Stimulated activated CD4-positive, alpha-beta T cell treated with anti-CD3 and anti-CD28 coated beads, Interleukin-2, amount 100 ng/mL, for 48 hours (primary cell): ENCODE measurements around the gene CACTIN.

Experiments used
- DNase-seq, 2 donors: peaks; one replicate each; pipeline ENCODE4 v3.0.0-alpha.2; 2020

Gene CACTIN

DNA sequence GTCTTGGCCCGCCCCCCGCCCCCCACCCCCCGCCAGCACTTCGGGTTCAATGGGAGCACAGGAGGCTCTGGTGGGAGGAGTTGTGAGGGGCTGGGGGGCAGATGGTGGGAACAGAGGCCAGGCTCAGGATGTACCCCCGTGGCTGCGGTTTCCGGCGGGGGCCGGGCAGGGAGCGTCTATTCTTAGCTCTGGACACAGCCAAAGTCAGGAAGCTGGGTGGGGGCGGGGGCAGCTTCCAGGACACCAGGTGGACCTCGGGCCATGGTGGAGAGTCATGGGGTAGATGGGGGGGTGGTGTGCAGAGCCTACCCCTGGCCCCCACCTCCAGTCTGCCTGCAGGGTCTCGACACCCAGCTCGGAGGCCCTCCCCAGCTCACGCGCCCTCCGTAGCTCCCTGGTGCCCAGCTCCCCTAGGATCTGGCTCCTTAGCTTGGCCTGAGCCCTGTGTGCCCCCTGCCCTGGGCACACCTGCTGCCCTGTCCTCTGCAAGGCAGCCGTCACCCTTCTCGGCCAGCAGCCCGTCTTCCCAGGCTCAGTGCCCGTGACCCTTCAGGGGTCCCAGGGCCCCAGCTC is 17.8 kb downstream of the CACTIN start:
- no peak for DNase-seq

DNA sequence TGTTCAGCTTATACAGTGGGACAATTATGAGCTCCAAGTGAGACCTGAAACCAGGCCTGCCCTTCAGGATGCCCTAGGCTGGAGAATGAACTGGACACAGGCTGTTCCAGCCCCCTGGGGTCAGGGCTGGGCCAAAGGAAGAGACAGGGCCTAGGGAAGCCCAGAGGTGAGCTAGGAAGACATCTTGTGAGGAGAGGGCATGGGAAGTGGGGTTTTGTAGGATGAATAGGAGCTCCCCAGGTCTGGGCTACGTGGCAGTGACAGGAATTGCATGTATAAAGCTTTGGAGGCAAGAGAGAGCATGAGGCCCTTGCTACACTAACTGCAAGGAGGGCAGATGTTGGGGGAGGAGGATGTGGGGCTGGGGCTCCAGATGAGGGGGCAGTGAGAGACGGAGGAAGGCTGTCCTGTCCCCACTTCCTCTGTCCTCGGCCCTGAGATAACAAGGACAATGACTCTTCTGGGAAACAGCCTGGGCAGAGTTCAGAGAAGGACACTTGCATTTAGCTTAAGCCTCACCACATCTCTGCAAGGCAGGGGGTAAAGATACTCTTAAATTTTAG is 18.4 kb downstream of the CACTIN start:
- DNase-seq: no peak

DNA sequence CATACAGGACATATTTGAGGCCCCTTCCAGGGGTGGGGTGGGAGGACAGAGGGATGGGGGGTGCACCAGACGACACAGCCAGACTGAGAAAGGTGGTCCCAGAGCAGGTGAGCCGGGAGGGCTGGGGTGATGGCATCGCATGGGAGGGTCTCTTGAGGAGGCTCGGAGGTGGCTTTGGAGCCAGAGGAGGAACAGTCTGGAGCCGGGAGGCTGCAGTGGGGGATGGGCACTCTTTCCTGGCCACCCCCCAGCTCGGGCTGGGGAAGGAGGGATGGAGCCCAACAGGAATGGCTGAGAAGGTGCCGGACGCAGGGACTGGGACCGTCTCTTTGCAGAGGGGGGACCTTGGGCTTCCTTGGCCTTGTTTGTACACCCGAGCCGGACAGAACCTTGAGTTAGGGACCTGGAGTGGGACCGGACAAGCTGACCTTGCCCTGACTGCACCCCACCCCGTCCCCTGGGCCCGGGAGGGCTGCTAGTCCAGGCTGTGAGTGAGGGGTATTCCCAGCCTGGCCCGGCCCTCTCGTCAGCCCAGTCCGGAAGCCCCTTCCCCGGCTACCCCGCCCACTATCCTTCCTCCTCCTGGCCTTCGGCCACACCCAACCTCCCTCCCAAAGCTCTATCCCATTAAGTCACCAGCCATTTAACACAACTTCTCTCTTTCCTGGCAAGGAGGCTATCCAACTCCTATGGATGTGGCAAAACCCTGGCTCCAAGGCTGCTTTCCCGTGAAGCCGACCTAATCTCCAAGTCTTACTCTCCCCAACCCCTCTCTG is 19.1 kb downstream of the CACTIN start:
- DNase-seq: no peak

DNA sequence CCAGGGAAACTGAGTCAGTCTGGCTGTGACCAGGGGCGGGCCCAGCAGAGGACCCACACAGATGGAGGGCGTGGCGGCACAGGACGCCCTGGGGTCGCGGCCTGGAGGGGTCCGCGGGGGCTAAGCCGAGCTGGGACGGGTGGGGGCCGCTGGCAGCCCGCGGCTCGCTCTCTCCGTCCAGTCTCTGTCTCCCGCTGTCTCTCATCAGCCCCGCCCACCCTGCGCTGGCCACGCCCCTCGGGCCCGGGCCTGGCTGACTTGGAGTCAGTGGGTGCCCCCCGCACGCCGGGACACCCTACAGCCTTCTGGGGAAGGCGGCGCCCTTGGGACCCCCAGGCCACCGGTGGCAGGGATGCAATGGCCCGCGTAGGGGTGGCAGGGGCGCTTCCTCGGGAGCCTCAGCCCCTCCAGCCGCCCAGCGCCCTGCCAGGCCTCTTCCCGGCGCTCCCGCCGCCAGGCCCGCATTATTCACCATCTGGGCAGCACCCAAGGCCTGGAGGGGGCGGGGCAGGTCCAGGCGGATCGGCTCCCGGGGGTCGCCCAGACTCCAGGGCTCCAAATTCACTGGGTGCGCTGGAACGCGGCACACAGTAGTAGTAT is 19.8 kb downstream of the CACTIN start, which contains the start of gene TBXA2R:
Gene TBXA2R (minus strand): TSS at position 186 of the 600 bp plus-strand sequence. CDS start 6,241 bp downstream, outside the sequence.
- DNase-seq: peak; percentile 53 to 62

DNA sequence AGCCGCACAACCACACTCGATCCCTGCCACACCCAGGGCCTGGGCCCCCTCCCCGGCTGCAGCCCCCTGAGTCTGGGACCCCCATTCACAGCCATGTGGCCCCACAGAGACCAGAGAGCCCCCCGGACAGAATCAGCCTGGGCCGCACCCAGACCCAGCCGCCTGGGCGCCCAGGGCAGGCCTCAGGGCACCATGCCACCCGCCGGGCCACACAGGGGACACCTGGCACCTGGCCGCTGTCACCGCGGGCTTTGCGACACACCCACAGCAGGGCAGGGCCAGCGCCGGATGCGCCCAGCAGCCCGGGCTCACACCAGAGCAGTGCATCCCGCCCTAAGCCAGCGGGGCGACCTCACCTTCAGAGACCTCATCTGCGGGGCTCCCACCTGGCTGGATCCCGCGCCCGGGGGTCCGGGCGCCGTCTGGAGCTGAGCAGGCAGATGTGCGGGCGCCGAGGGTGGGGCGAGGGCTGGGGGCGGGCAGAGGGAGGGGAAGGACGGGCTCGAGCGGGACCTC is 20.4 kb downstream of the CACTIN start:
- no peak for DNase-seq

DNA sequence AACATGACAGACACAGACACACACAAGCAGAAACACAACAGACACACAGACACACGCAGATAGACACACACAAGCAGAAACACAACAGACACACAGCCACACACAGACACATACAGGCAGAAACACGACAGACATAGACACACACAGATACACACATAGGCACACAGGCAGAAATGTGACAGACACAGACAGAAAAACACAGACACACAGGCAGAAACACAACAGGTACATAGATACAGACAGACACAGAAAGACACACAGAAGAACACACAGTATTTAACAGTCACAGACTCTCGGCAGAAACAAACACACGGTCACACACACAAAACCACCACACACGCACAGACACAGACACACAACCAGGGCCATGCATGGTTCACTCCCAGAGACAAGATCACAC is 20.8 kb downstream of the CACTIN start:
- no peak for DNase-seq

DNA sequence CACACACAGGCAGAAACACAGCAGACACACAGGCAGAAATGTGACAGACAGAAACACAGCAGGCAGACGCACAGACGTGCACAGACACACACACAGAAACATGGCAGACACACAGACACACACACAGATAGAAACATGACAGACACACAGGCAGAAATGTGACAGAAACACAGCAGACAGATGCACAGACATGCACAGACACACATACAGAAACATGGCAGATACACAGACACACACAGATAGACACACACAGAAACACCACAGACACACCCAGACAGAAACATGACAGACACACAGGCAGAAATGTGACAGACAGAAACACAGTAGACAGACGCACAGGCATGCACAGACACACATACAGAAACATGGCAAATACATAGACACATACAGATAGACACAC is 21.2 kb downstream of the CACTIN start:
- no peak for DNase-seq

DNA sequence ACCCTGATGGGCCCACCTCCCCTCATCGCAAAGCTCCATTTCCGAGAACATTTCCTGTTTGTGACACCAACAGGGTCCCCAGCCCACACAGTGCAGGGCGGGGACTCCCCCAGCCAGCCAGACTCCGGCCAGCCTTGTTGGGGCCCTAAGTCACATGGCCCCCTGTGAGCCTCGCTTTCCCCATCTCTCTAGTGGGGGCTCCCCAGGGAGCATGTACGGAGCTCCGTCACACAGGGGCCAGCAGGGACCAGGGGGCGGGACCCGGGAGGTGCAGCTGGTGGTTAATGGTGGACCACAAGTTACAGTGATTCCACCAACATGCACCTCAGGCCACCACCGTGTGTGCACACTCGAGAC is 21.6 kb downstream of the CACTIN start:
- DNase-seq: no peak

DNA sequence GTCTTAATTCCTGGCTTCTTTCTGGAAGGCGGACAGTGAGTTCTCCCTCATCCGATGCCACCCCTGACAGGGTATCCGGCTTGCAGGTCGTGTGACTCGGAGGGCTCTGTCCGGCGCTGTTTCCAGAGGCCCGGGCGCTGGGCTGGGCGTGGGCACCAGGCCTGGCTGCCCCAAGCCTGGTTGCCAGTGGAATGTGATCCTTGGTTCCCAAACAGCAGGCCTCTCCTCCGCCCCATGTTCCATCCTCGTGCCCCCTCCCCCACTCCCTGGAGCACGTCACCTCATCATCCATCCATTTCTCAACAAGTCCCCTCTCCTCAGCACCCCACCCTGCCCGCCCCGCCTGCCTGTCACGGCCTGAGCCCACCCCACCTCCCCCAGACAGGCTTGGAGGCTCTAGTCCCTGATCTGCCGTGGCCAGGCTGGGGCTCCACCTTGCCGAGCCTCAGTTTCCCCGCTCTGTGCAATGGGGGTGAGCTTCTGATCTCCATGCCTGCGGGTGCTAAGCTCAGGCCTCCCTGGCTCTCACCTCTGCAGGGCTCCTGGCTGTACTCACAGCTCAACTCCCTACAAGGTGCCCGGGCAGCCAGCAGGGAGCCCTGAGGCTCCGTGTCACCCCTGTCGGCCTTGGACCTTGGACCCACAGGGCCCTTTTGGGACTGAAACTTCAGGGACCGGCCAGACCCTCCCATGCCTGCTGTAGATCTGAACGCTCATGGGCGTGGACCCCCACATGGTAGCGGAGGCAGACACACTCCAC is 22.2 kb downstream of the CACTIN start:
- DNase-seq: no peak

DNA sequence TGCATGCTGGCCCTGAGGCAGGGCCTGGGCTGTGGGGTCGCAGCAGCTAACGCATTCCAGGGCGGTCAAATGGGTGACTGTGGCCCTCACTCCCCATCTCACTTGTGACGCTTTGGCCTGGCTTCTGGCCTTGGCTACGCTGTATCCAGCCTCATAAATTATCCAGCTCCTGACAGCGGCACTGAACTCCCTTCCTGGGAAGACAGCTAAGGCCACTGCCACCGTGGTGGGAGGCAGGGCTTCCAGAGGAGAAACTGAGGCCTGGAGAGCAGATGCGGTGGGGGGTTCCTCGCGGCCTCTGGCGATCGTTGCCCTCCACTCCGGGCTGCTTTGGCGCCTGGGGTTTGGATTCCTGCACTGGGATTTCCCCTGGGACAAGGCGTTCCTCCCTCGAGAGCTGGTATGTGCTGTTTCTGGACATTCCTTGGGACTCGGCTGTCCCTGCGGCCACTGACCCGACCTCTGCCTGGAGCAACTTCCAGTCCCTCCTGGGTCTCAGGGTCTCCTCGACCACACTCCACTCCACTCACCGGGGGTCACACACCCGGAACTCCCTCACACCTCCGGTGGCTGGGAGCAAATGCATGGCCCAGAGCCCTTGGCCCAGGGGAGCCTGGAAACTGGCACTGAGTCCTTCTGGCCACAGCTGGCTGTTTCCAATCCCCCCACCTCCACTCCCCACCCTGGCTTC is 23.3 kb downstream of the CACTIN start:
- no peak for DNase-seq

DNA sequence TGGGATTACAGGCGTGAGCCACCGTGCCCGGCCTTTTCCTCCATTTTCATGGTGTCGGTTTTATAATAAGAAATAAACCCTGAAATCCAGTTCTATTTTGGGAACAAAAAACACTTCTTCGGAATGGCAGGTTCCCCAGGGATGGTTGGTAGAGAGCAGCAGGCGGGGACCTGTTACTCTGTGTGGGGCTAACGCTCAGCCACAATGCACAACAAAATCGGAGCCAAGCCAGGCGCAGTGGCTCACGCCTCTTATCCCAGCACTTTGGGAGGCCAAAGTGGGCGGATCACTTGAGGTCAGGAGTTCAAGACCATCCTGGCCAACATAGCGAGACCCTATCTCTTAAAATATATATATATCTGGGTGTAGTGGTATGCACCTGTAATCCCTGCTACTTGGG is 25.6 kb downstream of the CACTIN start:
- DNase-seq: no peak

DNA sequence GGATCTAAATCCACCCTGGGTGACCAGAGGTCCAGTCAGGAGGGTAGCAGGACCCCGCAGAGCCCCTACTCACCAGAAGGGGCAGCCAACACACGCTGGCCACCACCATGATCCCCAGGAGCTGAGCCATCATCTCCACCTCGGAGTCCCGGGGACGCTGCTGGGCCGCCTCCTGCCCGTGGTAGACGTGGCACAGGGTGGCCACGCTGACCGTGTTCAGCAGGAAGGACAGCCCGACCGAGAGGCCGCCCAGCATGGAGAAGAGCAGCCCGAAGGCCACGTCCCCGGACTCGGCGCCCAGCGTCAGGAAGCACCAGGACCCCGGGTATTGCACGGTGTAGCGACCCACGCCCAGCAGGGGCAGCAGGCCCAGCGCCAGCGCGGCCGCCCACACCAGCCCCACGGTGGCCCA is 26.8 kb downstream of the CACTIN start:
- DNase-seq: no peak

DNA sequence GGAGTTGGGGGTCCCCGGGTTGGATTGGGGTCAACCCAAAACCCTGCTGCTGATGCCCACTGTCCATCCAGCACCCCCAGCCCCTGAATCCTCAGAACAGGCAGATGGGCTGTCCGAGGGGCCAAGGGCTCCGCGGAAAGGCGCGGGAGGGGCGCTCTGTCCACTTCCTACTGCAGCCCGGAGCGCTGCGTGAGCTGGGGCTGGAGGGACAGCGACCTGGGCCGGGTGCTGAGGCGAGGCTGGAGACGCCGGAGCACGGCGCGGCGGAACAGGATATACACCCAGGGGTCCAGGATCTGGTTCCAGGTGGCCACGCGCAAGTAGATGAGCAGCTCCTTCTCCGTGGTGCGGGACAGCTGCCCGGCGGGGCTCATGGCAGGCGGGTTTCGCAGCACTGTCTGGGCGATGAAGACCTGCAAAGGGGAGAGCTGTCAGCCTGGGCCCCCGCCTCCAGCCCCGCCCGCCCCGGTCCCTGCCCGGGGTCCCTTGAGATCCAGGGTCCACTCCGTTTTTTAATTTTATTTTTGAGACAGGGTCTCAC is 31.0 kb downstream of the CACTIN start:
- no peak for DNase-seq

DNA sequence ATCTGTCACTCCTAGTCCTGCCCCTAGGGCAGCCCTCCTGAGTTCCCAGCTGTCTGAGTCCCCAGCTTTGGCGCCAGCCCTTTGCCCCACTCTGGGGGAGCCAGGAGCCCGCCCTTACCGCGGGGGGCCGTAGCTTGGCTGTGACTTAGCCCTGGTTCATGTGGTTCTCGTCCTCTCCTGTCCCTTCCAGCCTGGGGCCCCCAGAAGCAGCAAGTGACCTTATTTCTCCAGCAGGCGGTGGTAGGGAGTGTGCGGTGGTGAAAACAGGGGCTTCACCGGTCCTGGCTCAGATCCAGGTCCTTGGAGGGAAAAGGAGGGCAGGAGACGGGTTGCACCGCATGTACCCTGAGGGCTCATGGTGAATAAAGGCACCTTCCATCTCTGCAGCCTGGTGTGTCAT is 33.4 kb downstream of the CACTIN start:
- no peak for DNase-seq

DNA sequence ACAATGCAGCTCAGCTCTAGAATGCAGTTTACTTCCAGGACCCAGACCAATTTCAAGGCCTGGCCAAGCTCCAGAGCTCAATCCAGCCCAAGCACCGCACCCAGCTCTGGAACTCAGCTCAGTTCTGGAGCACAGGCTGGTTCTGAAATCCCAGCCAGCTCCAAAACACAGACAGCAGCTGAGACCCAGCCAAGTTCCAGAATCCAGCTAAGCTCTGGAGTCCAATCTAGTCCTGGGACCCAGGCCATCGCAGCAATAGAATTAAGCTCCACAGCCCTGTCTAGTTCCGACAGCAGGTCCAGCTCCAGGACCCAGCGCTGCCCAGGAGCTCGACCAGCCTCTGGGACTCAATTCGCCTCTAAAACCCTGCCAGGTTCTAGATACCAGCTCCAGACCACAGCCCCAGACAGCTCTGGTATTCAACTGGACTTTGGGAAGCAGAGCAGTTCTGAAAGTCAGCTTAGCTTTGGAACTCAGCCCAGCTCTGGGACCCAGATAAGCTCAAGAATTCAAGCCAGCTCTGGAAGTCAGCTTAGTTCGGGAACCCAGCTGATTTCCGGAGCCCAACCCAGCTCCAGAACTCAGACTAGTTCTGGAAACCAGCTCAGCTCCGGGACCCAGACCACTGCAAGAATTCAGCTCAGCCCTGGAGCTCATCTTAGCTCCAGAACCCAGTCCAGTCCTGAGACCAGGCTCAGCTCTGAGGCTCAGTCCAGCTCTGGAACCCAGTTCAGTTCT is 34.5 kb downstream of the CACTIN start:
- DNase-seq: no peak

DNA sequence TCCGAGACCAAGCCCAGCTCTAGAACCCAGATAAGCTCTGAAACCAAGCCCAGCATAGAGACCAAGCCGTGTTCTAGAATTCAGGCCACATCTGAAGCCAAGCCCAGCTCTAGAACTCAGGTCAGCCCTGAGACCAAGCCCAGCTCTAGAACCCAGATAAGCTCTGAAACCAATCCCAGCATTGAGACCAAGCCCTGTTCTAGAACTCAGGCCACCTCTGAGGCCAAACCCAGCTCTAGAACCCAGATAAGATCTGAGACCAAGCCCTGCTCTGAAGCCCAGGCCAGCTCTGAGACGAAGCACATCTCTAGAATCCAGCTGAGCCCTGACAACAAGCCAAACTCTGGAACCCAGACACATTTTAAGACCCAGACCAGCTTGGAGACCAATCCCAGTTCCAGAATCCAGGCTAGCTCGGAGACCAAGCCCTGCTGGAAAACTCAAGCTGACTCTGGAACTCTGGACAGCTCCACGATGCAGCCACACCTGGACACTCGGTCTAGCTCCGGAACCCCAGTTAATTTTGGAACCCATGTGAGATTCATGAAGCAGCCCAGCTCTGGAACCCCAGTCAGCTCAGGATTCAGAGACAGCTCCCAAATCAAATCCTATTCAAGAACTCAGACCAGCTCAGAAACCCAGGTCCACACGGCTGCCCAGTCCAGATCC is 35.5 kb downstream of the CACTIN start:
- DNase-seq: no peak

DNA sequence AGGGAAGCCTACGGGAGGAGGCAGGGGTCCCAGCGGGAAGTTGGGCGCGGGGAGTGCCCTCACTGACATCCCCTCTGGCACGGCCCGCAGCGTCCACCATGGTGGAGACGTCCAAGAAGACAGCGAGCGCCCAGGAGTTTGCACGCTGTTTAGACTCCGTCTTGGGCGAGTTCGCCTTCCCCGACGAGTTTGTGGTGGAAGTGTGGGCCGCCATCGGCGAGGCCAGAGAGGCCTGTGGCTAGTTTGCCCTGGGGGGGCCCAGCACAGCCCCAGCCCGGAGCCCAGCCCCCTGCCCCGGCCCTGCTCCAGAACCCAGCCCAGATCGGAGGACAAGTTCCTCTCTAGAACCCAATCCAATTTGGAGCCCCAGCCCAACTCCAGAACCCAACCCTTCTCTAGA is 36.6 kb downstream of the CACTIN start:
- DNase-seq: no peak

DNA sequence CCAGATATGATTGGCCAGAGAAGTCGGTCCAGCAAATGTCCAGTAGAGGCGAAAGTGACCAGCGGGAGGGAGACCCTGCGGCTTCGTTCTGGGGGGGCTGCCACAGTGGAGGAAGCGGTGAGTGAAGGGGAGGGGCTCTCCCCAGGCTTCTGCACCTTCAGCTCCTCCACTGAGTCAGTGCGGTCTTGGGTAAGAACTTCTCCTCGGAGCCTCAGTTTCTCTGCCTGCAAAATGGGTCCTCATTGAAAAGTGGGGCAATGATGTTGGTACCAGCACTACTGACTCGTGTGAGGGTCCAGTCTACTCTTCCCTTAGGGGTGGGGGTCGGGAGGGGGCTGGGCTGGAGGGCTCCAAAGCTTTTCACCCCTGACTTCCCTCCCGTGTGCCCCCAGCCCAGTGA is 37.2 kb downstream of the CACTIN start:
- DNase-seq: no peak

DNA sequence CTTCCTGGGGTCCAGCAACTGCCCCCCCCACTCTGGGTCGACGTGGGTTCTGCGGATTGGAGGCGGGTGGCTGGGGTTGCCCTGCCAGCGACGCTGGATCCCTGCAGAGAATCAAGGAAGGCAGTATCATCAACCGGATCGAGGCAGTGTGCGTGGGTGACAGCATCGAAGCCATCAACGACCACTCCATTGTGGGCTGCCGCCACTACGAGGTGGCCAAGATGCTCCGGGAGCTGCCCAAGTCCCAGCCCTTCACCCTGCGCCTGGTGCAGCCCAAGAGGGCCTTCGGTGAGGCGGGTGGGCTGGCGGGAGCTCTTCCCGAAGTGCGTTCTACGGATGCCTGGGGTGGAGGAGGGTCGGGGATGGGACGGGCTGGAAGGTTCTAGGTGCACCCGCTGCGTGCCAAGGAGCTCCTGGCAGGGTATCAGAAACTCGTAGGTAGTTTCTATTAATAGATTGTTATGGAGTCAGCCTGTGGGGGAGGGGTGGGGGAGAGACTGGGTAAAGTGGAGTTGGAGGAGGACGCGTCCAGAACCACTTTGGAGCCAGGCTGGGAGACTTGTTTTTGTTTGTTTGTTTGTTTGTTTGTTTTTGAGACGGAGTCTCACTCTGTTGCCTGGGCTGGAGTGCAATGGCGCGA is 39.8 kb downstream of the CACTIN start:
- DNase-seq: no peak

DNA sequence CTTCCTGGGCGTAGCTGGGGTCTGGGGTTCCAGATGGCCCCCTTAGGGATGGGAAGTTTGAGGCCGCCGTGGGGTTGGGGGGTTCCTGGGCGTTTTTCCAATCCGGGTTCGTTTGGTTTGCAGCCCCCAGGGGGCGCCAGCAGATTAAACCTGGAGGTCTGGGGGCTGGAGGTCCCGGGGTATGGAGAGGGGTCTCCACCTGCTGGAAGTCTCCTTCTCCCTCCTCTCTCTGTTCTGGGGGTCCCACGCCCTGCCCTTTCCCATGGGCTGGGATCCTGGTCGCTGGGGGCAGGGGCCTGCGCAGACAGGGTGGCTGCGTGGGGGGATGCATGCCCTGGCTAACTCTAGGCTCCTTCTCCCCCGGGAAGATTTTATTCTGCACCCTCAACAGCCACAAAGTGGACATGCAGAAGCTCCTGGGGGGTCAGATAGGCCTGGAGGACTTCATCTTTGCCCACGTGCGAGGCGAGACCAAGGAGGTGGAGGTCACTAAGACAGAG is 40.4 kb downstream of the CACTIN start:
- peak; percentile 44 to 51 for DNase-seq
